Measurements from ENCODE around the gene TLR10.

TLR10 gene

DNA sequence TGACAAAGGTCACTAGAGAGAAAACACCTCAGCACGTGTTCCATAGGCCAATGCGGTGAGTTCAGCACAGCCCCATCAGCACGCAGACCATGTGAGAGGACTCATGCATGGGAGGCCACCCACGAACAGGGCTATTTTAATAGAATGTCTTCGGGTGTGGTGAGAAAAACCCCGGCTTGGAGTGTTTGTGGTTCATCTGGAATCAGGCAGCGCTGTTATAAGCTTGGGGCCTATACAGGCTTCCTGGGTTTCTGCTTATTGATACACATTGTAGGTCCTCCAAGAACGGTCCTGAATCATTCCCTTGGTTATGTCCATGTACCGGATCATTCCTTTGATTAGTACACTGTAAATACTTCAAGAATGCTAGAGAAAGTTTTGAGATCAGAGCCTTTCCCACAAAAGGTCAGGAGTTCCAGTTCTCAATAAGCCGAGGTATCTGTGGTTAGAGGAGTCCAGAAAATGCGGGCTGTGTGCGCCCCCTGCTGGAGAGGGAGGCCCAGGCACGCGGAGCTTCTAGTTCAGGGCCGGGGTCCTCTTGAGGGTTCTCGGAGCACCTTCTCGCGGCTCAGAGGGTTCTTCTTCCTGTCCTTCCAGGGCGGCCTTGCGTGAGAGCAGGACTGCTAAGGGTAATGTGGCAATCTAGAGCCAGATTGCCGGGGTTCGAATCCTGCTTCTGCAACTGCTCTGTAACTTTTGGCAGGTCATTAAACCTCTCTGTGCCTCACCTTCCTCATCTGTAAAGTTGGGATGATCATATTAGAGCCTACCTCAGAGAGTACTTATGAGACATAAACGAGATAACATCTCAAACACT is 51.8 kb downstream of the TLR10 start:
- ChIA-PET POLR2A (no interaction called here), CTCF (interaction anchor here (0.8 to 3.8 kb wide), 3 partner anchors 56 to 551 kb away, joined by 3 to 21 read pairs (median 5); partner anchors contain the start of gene TLR1)
- DNase-seq (ENCODE audit: extremely low spot score): peak; percentile 67
- TF ChIP-seq FOXK2 (IDR thresholded peaks at IDR 0.05) (no peak), TARDBP (IDR thresholded peaks at IDR 0.05) (no peak), CTBP1 (IDR thresholded peaks at IDR 0.05; ENCODE audit: borderline replicate concordance) (no peak), ELF4 (IDR thresholded peaks at IDR 0.05) (no peak), FOXM1 (IDR thresholded peaks at IDR 0.05; ENCODE audit: borderline replicate concordance) (no peak), HDGF (IDR thresholded peaks at IDR 0.05; ENCODE audit: borderline replicate concordance) (no peak), L3MBTL2 (conservative IDR thresholded peaks at IDR 0.05) (no peak), ARNT (IDR thresholded peaks at IDR 0.05) (no peak), BHLHE40 (IDR thresholded peaks at IDR 0.05; ENCODE audit: borderline replicate concordance) (no peak), FOXA1 (IDR thresholded peaks at IDR 0.05) (no peak), ZNF384 (IDR thresholded peaks at IDR 0.05) (no peak), LEF1 (IDR thresholded peaks at IDR 0.05; ENCODE audit: borderline replicate concordance) (no peak), SUZ12 (IDR thresholded peaks at IDR 0.05) (no peak)
- TF ChIP-seq, protein P1, sequence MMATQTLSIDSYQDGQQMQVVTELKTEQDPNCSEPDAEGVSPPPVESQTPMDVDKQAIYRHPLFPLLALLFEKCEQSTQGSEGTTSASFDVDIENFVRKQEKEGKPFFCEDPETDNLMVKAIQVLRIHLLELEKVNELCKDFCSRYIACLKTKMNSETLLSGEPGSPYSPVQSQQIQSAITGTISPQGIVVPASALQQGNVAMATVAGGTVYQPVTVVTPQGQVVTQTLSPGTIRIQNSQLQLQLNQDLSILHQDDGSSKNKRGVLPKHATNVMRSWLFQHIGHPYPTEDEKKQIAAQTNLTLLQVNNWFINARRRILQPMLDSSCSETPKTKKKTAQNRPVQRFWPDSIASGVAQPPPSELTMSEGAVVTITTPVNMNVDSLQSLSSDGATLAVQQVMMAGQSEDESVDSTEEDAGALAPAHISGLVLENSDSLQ (IDR thresholded peaks at IDR 0.05): no peak

DNA sequence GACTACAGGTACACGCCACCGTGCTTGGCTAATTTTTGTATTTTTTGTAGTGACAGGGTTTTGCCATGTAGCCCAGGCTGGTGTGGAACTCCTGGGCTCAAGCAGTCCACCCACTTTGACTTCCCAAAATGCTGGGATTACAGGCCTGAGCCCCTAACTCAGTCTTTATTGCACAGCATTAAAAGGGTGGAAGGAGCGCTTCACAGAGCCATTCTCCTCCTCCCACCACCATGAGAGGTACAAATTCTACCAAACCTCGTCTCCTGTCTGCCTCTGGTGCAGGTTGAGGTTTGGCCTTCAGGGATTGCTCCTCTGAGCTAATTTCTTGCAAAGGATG is 52.3 kb downstream of the TLR10 start:
- ChIA-PET POLR2A (no interaction called here), CTCF (interaction anchor here (0.8 to 3.8 kb wide), 2 partner anchors 55 to 551 kb away, joined by 3 to 21 read pairs; no protein-coding TSS in a partner anchor)
- TF ChIP-seq SUZ12 (IDR thresholded peaks at IDR 0.05) (no peak), FOXM1 (IDR thresholded peaks at IDR 0.05; ENCODE audit: borderline replicate concordance) (no peak), NFRKB (IDR thresholded peaks at IDR 0.05) (no peak), FOXK2 (IDR thresholded peaks at IDR 0.05) (no peak), ELF4 (IDR thresholded peaks at IDR 0.05) (no peak), L3MBTL2 (conservative IDR thresholded peaks at IDR 0.05) (no peak), TARDBP (IDR thresholded peaks at IDR 0.05) (no peak), ARNT (IDR thresholded peaks at IDR 0.05) (no peak), HDGF (IDR thresholded peaks at IDR 0.05; ENCODE audit: borderline replicate concordance) (no peak), ZNF384 (IDR thresholded peaks at IDR 0.05) (no peak), LEF1 (IDR thresholded peaks at IDR 0.05; ENCODE audit: borderline replicate concordance) (no peak), BHLHE40 (IDR thresholded peaks at IDR 0.05; ENCODE audit: borderline replicate concordance) (no peak)
- TF ChIP-seq, protein P1 (IDR thresholded peaks at IDR 0.05): no peak
- DNase-seq (ENCODE audit: extremely low spot score): no peak

DNA sequence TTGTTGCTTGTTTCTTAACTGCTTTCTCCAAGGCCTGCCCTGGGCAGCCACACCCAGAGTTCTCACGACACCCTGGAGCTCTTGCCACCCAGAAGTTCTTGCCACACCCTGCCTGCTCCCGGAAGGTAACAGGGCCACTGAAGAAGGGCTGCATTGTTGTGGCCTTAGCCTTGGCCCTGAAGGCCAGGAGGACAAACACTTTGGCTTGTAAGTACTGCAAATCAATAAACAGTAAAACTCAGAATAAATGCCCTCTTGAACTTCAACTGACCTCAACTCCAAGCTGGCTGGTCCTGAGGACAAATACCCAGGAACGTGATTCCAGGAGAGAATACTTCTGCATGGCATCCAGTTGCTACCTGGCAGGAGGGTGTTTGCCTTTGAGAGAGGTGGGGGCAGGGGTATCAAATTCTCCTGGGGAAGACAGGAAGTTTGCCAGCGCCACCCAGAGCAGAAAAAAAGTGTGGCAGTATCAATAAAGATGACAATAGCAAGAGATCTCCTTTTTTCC is 54.1 kb downstream of the TLR10 start:
- CTCF ChIA-PET: interaction anchor here (0.5 to 3.8 kb wide), 2 partner anchors 54 to 549 kb away, joined by 3 to 21 read pairs; no protein-coding TSS in a partner anchor
- TF ChIP-seq LEF1 (IDR thresholded peaks at IDR 0.05; ENCODE audit: borderline replicate concordance) (no peak), ELF4 (IDR thresholded peaks at IDR 0.05) (no peak), CTBP1 (IDR thresholded peaks at IDR 0.05; ENCODE audit: borderline replicate concordance) (no peak), NFRKB (IDR thresholded peaks at IDR 0.05) (no peak), FOXK2 (IDR thresholded peaks at IDR 0.05) (no peak), FOXA1 (IDR thresholded peaks at IDR 0.05) (no peak), ZNF384 (IDR thresholded peaks at IDR 0.05) (no peak), SP1 (IDR thresholded peaks at IDR 0.05) (no peak), TARDBP (IDR thresholded peaks at IDR 0.05) (no peak), HDGF (IDR thresholded peaks at IDR 0.05; ENCODE audit: borderline replicate concordance) (no peak), BHLHE40 (IDR thresholded peaks at IDR 0.05; ENCODE audit: borderline replicate concordance) (no peak), SUZ12 (IDR thresholded peaks at IDR 0.05) (no peak), FOXM1 (IDR thresholded peaks at IDR 0.05; ENCODE audit: borderline replicate concordance) (no peak), ARNT (IDR thresholded peaks at IDR 0.05) (no peak), L3MBTL2 (conservative IDR thresholded peaks at IDR 0.05) (no peak)
- TF ChIP-seq, protein P1 (IDR thresholded peaks at IDR 0.05): no peak
- no peak for DNase-seq (ENCODE audit: extremely low spot score)
- POLR2A ChIA-PET: no interaction called here

DNA sequence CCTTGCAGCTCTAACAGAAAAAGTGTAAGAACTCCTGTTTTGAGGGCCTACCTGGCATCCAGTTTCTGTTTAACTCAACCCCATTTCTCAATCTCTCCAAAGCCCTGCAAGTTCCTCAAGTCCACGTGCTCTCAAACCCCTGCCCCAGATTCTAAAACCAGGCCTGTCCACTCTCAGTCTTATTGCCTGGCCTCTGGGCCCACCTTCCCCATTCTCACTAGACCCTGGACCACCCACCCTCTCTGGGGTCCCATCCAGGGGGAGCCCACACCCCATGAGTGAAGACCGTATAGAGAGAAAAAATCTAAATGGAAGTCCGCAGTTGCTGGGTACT is 58.3 kb downstream of the TLR10 start:
- TF ChIP-seq SUZ12 (IDR thresholded peaks at IDR 0.05): no peak
- no peak for TF ChIP-seq LEF1 (IDR thresholded peaks at IDR 0.05; ENCODE audit: borderline replicate concordance)
- no peak for TF ChIP-seq NFRKB (IDR thresholded peaks at IDR 0.05)
- TF ChIP-seq FOXM1 (IDR thresholded peaks at IDR 0.05; ENCODE audit: borderline replicate concordance): no peak
- TF ChIP-seq ELF4 (IDR thresholded peaks at IDR 0.05): no peak
- no peak for TF ChIP-seq HDGF (IDR thresholded peaks at IDR 0.05; ENCODE audit: borderline replicate concordance)
- TF ChIP-seq L3MBTL2 (conservative IDR thresholded peaks at IDR 0.05): no peak
- TF ChIP-seq BHLHE40 (IDR thresholded peaks at IDR 0.05; ENCODE audit: borderline replicate concordance): no peak
- no peak for TF ChIP-seq TARDBP (IDR thresholded peaks at IDR 0.05)
- TF ChIP-seq, protein P1 (IDR thresholded peaks at IDR 0.05): no peak
- no peak for TF ChIP-seq SP1 (IDR thresholded peaks at IDR 0.05)
- TF ChIP-seq ZNF384 (IDR thresholded peaks at IDR 0.05): no peak
- TF ChIP-seq FOXA1 (IDR thresholded peaks at IDR 0.05): no peak
- DNase-seq (ENCODE audit: extremely low spot score): no peak
- ChIA-PET POLR2A (no interaction called here), CTCF (interaction anchor here (1.3 kb wide), 1 partner anchor 545 kb away, joined by 3 read pairs; no protein-coding TSS in a partner anchor)

Measured in HEK293T (cell line).